Measurements from ENCODE around the gene MBNL1.

Gene MBNL1

GRCh38 chr3:152471814-152472671, 203.3 kb downstream of the MBNL1 start:
- peak overlapping the region; percentile 10 for H3K4me3 ChIP-seq (replicated peaks; ENCODE audit: low read depth, low read length)
- peak; percentile 66 for TF ChIP-seq CTCF (IDR thresholded peaks at IDR 0.05; ENCODE audit: low read length, missing control alignments)
- DNase-seq (ENCODE audit: low read depth): peak; percentile 75

- DNase-seq (ENCODE audit: low read depth): no peak
- H3K4me3 ChIP-seq (replicated peaks; ENCODE audit: low read depth, low read length): no peak overlapping the region
- no peak for TF ChIP-seq CTCF (IDR thresholded peaks at IDR 0.05; ENCODE audit: low read length, missing control alignments)
Observed at GRCh38 chr3:152472672-152472954, 203.9 kb downstream of the MBNL1 start.

GRCh38 chr3:152474585-152474984, 205.9 kb downstream of the MBNL1 start:
- peak; percentile 94 for DNase-seq (ENCODE audit: low read depth)
- TF ChIP-seq CTCF (IDR thresholded peaks at IDR 0.05; ENCODE audit: low read length, missing control alignments): peak; percentile 82

GRCh38 chr3:152477422-152477821, 208.7 kb downstream of the MBNL1 start:
- no peak overlapping the region for H3K4me3 ChIP-seq (replicated peaks; ENCODE audit: low read depth, low read length)
- no peak for TF ChIP-seq CTCF (IDR thresholded peaks at IDR 0.05; ENCODE audit: low read length, missing control alignments)
- DNase-seq (ENCODE audit: low read depth): no peak

More at GRCh38 chr3:152474585-152474984, 205.9 kb downstream of the MBNL1 start:
- no peak overlapping the region for H3K4me3 ChIP-seq (replicated peaks; ENCODE audit: low read depth, low read length)

- H3K4me3 ChIP-seq (replicated peaks; ENCODE audit: low read depth, low read length): no peak overlapping the region
- no peak for DNase-seq (ENCODE audit: low read depth)
- TF ChIP-seq CTCF (IDR thresholded peaks at IDR 0.05; ENCODE audit: low read length, missing control alignments): no peak
Observed at GRCh38 chr3:152480282-152480953, 211.7 kb downstream of the MBNL1 start.

GRCh38 chr3:152486364-152486763, 217.6 kb downstream of the MBNL1 start:
- H3K4me3 ChIP-seq (replicated peaks; ENCODE audit: low read depth, low read length): no peak overlapping the region
- TF ChIP-seq CTCF (IDR thresholded peaks at IDR 0.05; ENCODE audit: low read length, missing control alignments): no peak
- DNase-seq (ENCODE audit: low read depth): no peak

Data from fibroblast of pulmonary artery (primary cell).